GM23248 (cell line): Measurements from ENCODE around the gene EFEMP1. TPM values are rescaled to one million over a fixed set of nuclear protein-coding genes. Genes with fewer than 3 reads are reported as not detected.

Experiments used
- DNase-seq: peaks from one replicate; pipeline ENCODE4 v3.0.0-alpha.2; 2015
- H2AFZ ChIP-seq: fragments of 200-600 bp; sonication (generic); 2 replicates; pipeline ENCODE4 v1.6.1; 2016; ENCODE audit warnings: antibody characterized with exemption
- H3F3A ChIP-seq: fragments of 200-600 bp; sonication (generic); 2 replicates; pipeline ENCODE4 v1.6.1; 2016; ENCODE audit warnings: mild to moderate bottlenecking, antibody characterized with exemption, mixed run types; ENCODE audit not compliant: insufficient read depth
- H3K27ac ChIP-seq: fragments of 200-600 bp; sonication (generic); 2 replicates; pipeline ENCODE4 v1.5.1; 2016; ENCODE audit warnings: mild to moderate bottlenecking
- H3K27me3 ChIP-seq: fragments of 200-600 bp; sonication (generic); replicated peaks from 2 replicates; pipeline ENCODE4 v1.6.1; 2016; ENCODE audit warnings: mild to moderate bottlenecking; ENCODE audit not compliant: insufficient read depth
- H3K36me3 ChIP-seq: fragments of 200-600 bp; sonication (generic); 2 replicates; pipeline ENCODE4 v1.6.1; 2016; ENCODE audit warnings: low read depth, mild to moderate bottlenecking
- H3K4me1 ChIP-seq: fragments of 200-600 bp; sonication (generic); 2 replicates; pipeline ENCODE4 v1.6.1; 2016; ENCODE audit warnings: mild to moderate bottlenecking; ENCODE audit not compliant: insufficient read depth
- H3K4me2 ChIP-seq: fragments of 200-600 bp; sonication (generic); one replicate; pipeline ENCODE4 v1.6.1; 2016; ENCODE audit warnings: mild to moderate bottlenecking; ENCODE audit not compliant: unreplicated experiment
- H3K4me3 ChIP-seq: fragments of 200-600 bp; sonication (generic); 2 replicates; pipeline ENCODE4 v1.5.1; 2016; ENCODE audit warnings: mild to moderate bottlenecking
- H3K79me2 ChIP-seq: fragments of 200-600 bp; sonication (generic); 2 replicates; pipeline ENCODE4 v1.6.1; 2016; ENCODE audit warnings: mild to moderate bottlenecking; ENCODE audit not compliant: insufficient read depth
- H3K9ac ChIP-seq: fragments of 200-600 bp; sonication (generic); 2 replicates; pipeline ENCODE4 v1.6.1; 2016; ENCODE audit warnings: mild to moderate bottlenecking
- H3K9me2 ChIP-seq: fragments of 200-600 bp; sonication (generic); 2 replicates; pipeline ENCODE4 v1.6.1; 2016; ENCODE audit warnings: mixed run types, mild to moderate bottlenecking, moderate library complexity; ENCODE audit not compliant: insufficient read depth
- H3K9me3 ChIP-seq: fragments of 200-600 bp; sonication (generic); one replicate; pipeline ENCODE4 v1.6.1; 2017; ENCODE audit warnings: low read depth
- H4K20me1 ChIP-seq: fragments of 200-600 bp; sonication (generic); 2 replicates; pipeline ENCODE4 v1.6.0; 2016; ENCODE audit not compliant: insufficient read depth
- EZH2 ChIP-seq: fragments of 200-600 bp; sonication (generic); IDR thresholded peaks from 2 replicates; pipeline ENCODE4 v1.6.1; 2018; ENCODE audit warnings: antibody characterized with exemption, mild to moderate bottlenecking; ENCODE audit not compliant: insufficient read depth, poor library complexity, severe bottlenecking
- EZH2phosphoT487 ChIP-seq: fragments of 200-600 bp; sonication (generic); IDR thresholded peaks from 2 replicates; pipeline ENCODE4 v1.6.1; 2018; ENCODE audit warnings: antibody characterized with exemption, moderate library complexity, mild to moderate bottlenecking, low read depth; ENCODE audit not compliant: insufficient read depth
- WGBS, 2 experiments: methylation state at CpG; one replicate each; pipeline ENCODE4 v1.1.6; 2015 to 2017; ENCODE audit warnings: low lambda C conversion rate in 2 of 2, low coverage in 1 of 2; ENCODE audit errors: missing lambda C conversion rate in 2 of 2; 5-methylcytosine and 5-hydroxymethylcytosine counted together
- in situ Hi-C: fragments of 300-500 bp; cut with MboI; formaldehyde crosslinking; loops from 2 replicates; pipeline ENCODE4 v1.15.0; 2020
- polyA plus RNA-seq: library from polyadenylated mRNA; unstranded; fragments of >200 nt; fragmentation: Nextera tagmentation; extraction: Ambion mirVana; gene quantifications from 2 replicates; pipeline ENCODE4 v1.2.1, GENCODE V29; 2016
- total RNA-seq: library from RNA; depleted of rRNA; stranded (reverse); fragments of >200 nt; shearing (Covaris generic); gene quantifications from 2 replicates; pipeline ENCODE4 v1.2.3, GENCODE V29; 2014

EFEMP1 gene
- total and polyA plus RNA-seq, 2 experiments from 2014 or later = 1,133 to 1,343 TPM

- Histone ChIP-seq H3K4me2 (peak overlapping the region; percentile 16), H3K27me3 (no peaks in the 10 kb centered on the region), H3K9ac (peak overlapping the region; percentile 17; the same call in 1 of the 2 replicates), H3K9me2 (no peaks in the 10 kb centered on the region), H3K4me1 (peaks cover 74% of the 10 kb centered on the region), H4K20me1 (no peaks in the 10 kb centered on the region), H3K27ac (peak overlapping the region; percentile 66), H3K4me3 (no peak overlapping the region), H3F3A (peaks cover 63% of the 10 kb centered on the region), H3K79me2 (peaks cover 11% of the 10 kb centered on the region), H2AFZ (no peak overlapping the region), H3K36me3 (peaks cover 69% of the 10 kb centered on the region), H3K9me3 (no peaks in the 10 kb centered on the region)
- DNase-seq = no peak
- in situ Hi-C loops = no loop called here
- 79 to 83% methylated on average over 6 of the region's 6 CpGs for WGBS, 2 experiments
- TF ChIP-seq EZH2 (no peak), EZH2phosphoT487 (no peak)
Measured at GRCh38 chr2:55880416-55881143, 43.0 kb downstream of the EFEMP1 start.

GRCh38 chr2:55879976-55880375 is 43.6 kb downstream of the EFEMP1 start:
- peaks cover 74% of the 10 kb centered on the region for H3K4me1 ChIP-seq
- H3K4me3 ChIP-seq = no peak overlapping the region
- peak; percentile 56 for DNase-seq
- no peaks in the 10 kb centered on the region for H3K27me3 ChIP-seq
- H4K20me1 ChIP-seq = no peaks in the 10 kb centered on the region
- H3K27ac ChIP-seq = peak overlapping the region; percentile 66
- no peak overlapping the region for H3K4me2 ChIP-seq
- no peak for TF ChIP-seq EZH2phosphoT487
- TF ChIP-seq EZH2 = no peak
- no peaks in the 10 kb centered on the region for H3K9me3 ChIP-seq
- H3K36me3 ChIP-seq = peaks cover 68% of the 10 kb centered on the region
- 0 out of 2 replicates have a peak overlapping the region, but pooled peaks have one; percentile 17 for H3K9ac ChIP-seq
- in situ Hi-C loops = no loop called here
- H3F3A ChIP-seq = peaks cover 61% of the 10 kb centered on the region
- no peak overlapping the region for H2AFZ ChIP-seq
- no peaks in the 10 kb centered on the region for H3K9me2 ChIP-seq
- WGBS, 2 experiments = 37 to 44% methylated on average over 3 of the region's 3 CpGs
- peaks cover 11% of the 10 kb centered on the region for H3K79me2 ChIP-seq

- peak overlapping the region; percentile 31 for H3K4me2 ChIP-seq
- peak overlapping the region; percentile 82 for H3K27ac ChIP-seq
- TF ChIP-seq EZH2phosphoT487 (no peak), EZH2 (no peak)
- H3F3A ChIP-seq = peaks cover 49% of the 10 kb centered on the region
- peaks cover under 1% of the 10 kb centered on the region; the same call in 1 of the 2 replicates for H3K79me2 ChIP-seq
- no peaks in the 10 kb centered on the region for H4K20me1 ChIP-seq
- no peaks in the 10 kb centered on the region for H3K9me3 ChIP-seq
- peak; percentile 76 for DNase-seq
- no peak overlapping the region for H3K4me3 ChIP-seq
- 9 to 10% methylated on average over 2 of the region's 2 CpGs for WGBS, 2 experiments
- in situ Hi-C loops = no loop called here
- no peaks in the 10 kb centered on the region for H3K27me3 ChIP-seq
- no peaks in the 10 kb centered on the region for H3K9me2 ChIP-seq
- H3K9ac ChIP-seq = peak overlapping the region; percentile 46
- H3K36me3 ChIP-seq = peaks cover 77% of the 10 kb centered on the region
- H3K4me1 ChIP-seq = peaks cover 57% of the 10 kb centered on the region
- no peak overlapping the region for H2AFZ ChIP-seq
Measured at GRCh38 chr2:55877087-55877436, 46.5 kb downstream of the EFEMP1 start.

GRCh38 chr2:55876429-55877086 is 47.0 kb downstream of the EFEMP1 start:
- Histone ChIP-seq H3K9ac (peak overlapping the region; percentile 46), H3K36me3 (peaks cover 77% of the 10 kb centered on the region), H3K4me1 (peaks cover 57% of the 10 kb centered on the region), H3K4me3 (no peak overlapping the region), H3K9me3 (no peaks in the 10 kb centered on the region), H3F3A (peaks cover 49% of the 10 kb centered on the region), H3K79me2 (no peaks in the 10 kb centered on the region), H3K27me3 (no peaks in the 10 kb centered on the region), H3K9me2 (no peaks in the 10 kb centered on the region), H4K20me1 (no peaks in the 10 kb centered on the region), H3K27ac (peak overlapping the region; percentile 82), H2AFZ (no peak overlapping the region), H3K4me2 (peak overlapping the region; percentile 31)
- WGBS, 2 experiments = 29 to 31% methylated on average over 6 of the region's 6 CpGs
- in situ Hi-C loops = no loop called here
- TF ChIP-seq EZH2phosphoT487 (no peak), EZH2 (no peak)
- DNase-seq = peak; percentile 59
